Testis (tissue), 2 donors: ENCODE results near the gene LAMA1.

Experiments used
- CTCF ChIP-seq, 3 experiments: fragments of 450-650 bp in 2 of 3; fragments of 200-600 bp in 1 of 3; sonication (generic) in 1 of 3; IDR thresholded peaks; one replicate each; pipeline ENCODE4 v1.5.1; 2016 to 2019; ENCODE audit warnings: antibody characterized with exemption in 3 of 3, mild to moderate bottlenecking in 2 of 3, moderate library complexity in 1 of 3
- POLR2A ChIP-seq: fragments of 450-650 bp; IDR thresholded peaks from one replicate; pipeline ENCODE4 v1.6.1; 2017; ENCODE audit warnings: antibody characterized with exemption, mild to moderate bottlenecking, moderate library complexity

- TF ChIP-seq CTCF (IDR thresholded peaks at IDR 0.05) (no peak), POLR2A (no peak)
These were observed 80.1 kb downstream of the LAMA1 start for GRCh38 chr18:7037470-7037869.
